NCI-H2227 treated with DMSO at 0.1 percent for 48 hours (cell line): Measurements from ENCODE around the gene ZNF775.
A peak's percentile ranks its signal among the peaks of the same experiment; 100 is the strongest.
"Not testable (repeated sequence)": the region's sequence is repeated elsewhere in the genome, so short reads cannot be mapped to it uniquely, and the experiment has no call there.

ENCODE experiments used
- DNase-seq: peaks from one replicate; lab custom pipeline; 2025; lab: John Stamatoyannopoulos, UW

ZNF775 gene

GRCh38 chr7:150382123-150382843 lies 3.2 kb downstream of the ZNF775 start:
- no peak for DNase-seq

- no peak for DNase-seq
Measured at GRCh38 chr7:150382844-150383225, 3.7 kb downstream of the ZNF775 start.

GRCh38 chr7:150383710-150384397 lies 4.7 kb downstream of the ZNF775 start:
- DNase-seq: peak; percentile 75

GRCh38 chr7:150384406-150385301 lies 5.5 kb downstream of the ZNF775 start:
- no peak for DNase-seq

GRCh38 chr7:150385302-150385723 lies 6.2 kb downstream of the ZNF775 start:
- DNase-seq: no peak

GRCh38 chr7:150385884-150386283 lies 6.8 kb downstream of the ZNF775 start:
- not testable (repeated sequence) for DNase-seq

- DNase-seq: no peak
Measured at GRCh38 chr7:150388306-150388705, 9.2 kb downstream of the ZNF775 start.

GRCh38 chr7:150388709-150389531 lies 9.8 kb downstream of the ZNF775 start:
- no peak for DNase-seq

- no peak for DNase-seq
Measured at GRCh38 chr7:150389532-150389816, 10.3 kb downstream of the ZNF775 start.

GRCh38 chr7:150390205-150390604 lies 11.1 kb downstream of the ZNF775 start:
- no peak for DNase-seq

- DNase-seq: no peak
Measured at GRCh38 chr7:150393325-150393724, 14.2 kb downstream of the ZNF775 start.

GRCh38 chr7:150396426-150396825 lies 17.3 kb downstream of the ZNF775 start:
- DNase-seq: no peak

GRCh38 chr7:150396851-150397260 lies 17.7 kb downstream of the ZNF775 start:
- no peak for DNase-seq

- no peak for DNase-seq
Measured at GRCh38 chr7:150397346-150398107, 18.4 kb downstream of the ZNF775 start.

- DNase-seq: no peak
Measured at GRCh38 chr7:150398108-150398964, 19.2 kb downstream of the ZNF775 start.

GRCh38 chr7:150398965-150399320 lies 19.8 kb downstream of the ZNF775 start:
- DNase-seq: no peak

GRCh38 chr7:150399421-150400007 lies 20.4 kb downstream of the ZNF775 start:
- DNase-seq: no peak

- DNase-seq: peak; percentile 72
Measured at GRCh38 chr7:150400008-150400787, 21.1 kb downstream of the ZNF775 start.

GRCh38 chr7:150400788-150401423 lies 21.8 kb downstream of the ZNF775 start:
- DNase-seq: no peak
